HG03280 (cell line): ENCODE measurements around the gene CD151.

Experiments
- ATAC-seq: cut with Tn5 transposase; IDR thresholded peaks from one replicate; pipeline ENCODE4 v1.9.1; 2021; ENCODE audit warnings: mild to moderate bottlenecking, moderate library complexity; ENCODE audit not compliant: unreplicated experiment

Gene CD151

GRCh38 chr11:841981-842369, 9.2 kb downstream of the CD151 start:
- peak; percentile 6 for ATAC-seq

- peak; percentile 66 for ATAC-seq
Measured at GRCh38 chr11:842370-843002, 9.7 kb downstream of the CD151 start, which contains the start of the genes POLR2L and TSPAN4. Gene POLR2L (minus strand): TSS chr11:842529. CDS start chr11:842508, 21 bp downstream. Gene TSPAN4 (plus strand): TSS chr11:842852. CDS start chr11:850305, 7,453 bp downstream.

GRCh38 chr11:843086-843734, 10.5 kb downstream of the CD151 start:
- ATAC-seq = no peak

DNA sequence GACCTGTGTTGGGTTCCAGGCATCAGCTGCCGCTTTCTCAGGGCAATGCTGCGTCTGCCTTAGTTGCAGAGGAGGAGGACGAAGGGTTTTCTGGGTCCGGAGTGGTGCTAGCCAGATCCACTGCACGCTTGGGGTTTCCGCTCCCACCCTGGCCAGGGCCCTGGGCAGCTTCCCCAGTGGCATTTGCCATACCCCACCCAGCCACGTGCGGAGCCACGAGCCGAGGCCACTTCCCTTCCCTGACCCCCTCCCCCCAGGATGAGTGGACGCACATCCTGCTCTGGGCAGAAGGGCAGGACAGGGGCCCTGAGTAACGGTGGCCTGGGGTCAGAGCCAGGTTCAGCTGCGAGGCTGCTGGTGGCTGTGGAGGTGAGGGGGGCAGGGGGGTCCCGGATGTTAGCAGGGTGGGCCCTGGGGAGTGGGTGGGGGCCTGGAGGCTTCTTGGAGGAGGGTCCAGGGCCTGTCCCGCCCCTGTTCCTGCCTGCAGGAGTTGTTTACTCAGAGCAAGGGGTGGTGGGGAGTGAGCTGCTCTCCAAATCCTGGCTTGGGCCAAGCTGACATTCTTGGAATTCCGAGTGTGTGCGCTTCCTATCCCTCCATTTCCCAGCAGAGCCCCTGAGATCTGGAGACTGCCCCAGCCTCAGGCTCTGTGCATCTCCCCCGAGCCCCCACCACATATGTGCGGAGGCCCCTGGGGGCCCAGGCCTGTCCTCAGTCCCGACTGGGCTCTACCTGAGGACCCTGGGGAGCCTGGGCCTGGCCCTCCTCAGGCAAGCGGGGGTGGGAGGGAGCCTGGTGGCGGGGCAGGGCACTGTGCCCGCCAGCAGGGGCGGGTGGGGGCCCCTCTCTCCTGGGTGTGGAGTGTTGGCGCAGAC, 11.3 kb downstream of the CD151 start:
- no peak for ATAC-seq

- no peak for ATAC-seq
Measured at GRCh38 chr11:844693-845644, 12.2 kb downstream of the CD151 start.

- ATAC-seq = no peak
Measured at GRCh38 chr11:845872-846495, 13.2 kb downstream of the CD151 start.

DNA sequence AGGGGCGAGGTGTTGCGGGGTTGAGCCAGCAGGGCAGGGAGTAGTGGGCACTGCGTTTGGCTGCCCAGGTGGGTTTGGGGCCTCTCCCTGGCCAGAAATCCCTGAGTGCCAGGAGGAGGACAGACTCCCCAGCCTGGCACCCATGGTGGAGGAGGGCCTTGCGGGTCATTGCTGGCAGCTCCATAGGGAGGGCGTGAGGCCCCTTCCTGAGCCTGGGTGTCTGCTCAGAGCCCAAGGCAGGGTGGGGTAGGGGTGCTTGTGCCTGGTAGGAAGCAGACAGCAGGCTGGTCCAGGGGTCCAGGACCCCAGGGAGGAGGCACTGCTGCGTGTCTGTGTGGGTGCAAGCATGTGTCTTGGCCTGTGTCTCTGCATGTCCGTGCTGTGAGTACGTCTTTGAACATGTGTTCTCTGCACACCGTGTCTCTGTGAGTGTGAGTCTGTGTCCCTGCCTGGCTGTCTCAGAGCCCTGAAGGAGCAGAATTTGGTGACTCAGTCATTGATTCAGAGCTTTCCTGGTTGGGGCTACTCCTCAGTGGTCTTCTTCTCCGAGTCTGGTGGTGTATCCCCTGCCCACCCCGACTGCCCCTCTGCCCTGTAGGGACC, 13.8 kb downstream of the CD151 start:
- ATAC-seq = no peak

- ATAC-seq = no peak
Measured at GRCh38 chr11:847876-848275, 15.1 kb downstream of the CD151 start.

GRCh38 chr11:848380-848931, 15.7 kb downstream of the CD151 start:
- peak; percentile 40 for ATAC-seq

GRCh38 chr11:849104-849824, 16.5 kb downstream of the CD151 start:
- no peak for ATAC-seq

DNA sequence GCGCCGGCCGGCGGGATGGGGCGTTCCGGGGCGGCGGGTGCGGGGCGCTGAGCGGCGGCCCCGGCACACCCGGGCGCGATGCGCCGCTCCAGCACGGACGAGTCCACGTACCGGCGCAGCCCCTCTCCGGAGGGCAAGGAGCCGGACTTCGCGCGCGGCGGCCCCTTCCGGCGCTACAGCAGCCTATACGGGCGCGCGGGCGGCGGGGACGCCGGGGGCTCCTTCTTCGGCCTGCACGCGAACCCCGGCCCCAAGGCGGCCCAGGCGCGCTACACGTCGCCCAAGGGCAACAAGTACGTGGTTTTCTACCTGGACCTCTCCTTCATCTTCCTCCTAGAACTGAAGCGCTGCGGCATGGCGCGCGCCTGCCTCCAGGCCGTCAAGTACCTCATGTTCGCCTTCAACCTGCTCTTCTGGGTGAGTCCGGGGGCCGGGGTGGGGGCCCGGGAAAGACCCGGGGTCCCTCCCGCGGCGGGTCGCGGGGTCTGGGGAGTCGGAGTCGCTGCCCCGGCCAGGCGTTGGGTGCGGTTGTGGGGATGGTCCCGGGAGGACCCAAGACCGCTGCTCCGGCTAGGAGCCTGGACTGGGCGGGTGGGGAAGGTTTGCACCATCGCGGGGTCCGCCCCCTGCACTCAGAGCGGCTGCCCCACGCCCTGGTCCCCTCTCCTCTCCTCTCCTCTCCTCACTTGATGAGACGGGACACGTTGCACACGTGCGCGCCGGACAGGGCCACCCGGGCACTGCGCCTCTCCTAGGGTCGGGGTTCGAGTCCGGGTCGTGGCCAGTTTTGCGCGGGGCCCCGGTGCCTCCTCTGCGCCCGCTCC, 17.4 kb downstream of the CD151 start:
- no peak for ATAC-seq

GRCh38 chr11:850775-851763, 18.3 kb downstream of the CD151 start:
- ATAC-seq = no peak

GRCh38 chr11:852762-853161, 20.0 kb downstream of the CD151 start:
- no peak for ATAC-seq

GRCh38 chr11:853682-854448, 21.1 kb downstream of the CD151 start:
- no peak for ATAC-seq

DNA sequence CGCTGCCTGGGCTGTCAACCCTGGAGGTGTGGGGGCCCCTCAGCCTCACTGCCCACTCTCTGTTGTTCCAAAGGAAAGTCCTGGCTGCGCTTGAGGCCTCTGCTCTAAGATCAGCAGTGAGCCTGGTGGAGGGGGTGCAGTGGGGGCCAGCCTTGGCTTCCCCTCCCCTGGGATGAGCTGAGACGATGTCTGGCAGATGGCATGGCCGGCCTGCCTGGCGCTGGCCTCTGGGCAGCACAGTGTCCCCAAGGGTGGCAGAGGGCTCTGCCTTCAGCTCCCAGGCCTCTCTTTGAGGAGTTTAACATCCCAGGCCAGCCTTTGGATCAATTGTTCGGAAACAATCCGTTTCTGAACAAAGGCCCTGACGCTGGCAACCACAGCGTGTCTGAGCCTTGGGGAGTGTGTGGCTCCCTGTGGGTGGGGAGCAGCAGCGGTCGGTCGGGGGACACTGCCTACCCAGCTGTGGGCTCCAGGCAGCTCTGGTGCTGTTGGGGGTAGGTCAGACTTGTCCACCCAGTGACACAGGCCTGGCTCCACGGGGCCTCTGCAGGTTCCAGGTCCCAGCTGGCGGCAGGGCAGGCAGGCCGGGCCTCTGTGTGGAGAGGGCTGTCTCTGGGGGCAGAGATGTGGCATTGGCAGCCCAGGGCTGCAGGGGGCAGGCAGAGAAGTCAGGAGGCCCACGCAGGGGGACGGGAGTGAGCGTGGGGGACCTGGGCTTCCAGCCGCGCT, 22.0 kb downstream of the CD151 start:
- ATAC-seq = no peak
